Body of pancreas (tissue), 4 donors: Measurements from ENCODE around the gene KLHL7.

Experiments
- CTCF ChIP-seq, 7 experiments: fragments of 450-650 bp in 4 of 7; fragments of 200-600 bp in 3 of 7; sonication (generic) in 3 of 7; IDR thresholded peaks; one replicate each; pipeline ENCODE4 v1.5.1; 2016 to 2019; ENCODE audit warnings: antibody characterized with exemption in 7 of 7
- POLR2A ChIP-seq, 3 donors: fragments of 450-650 bp; IDR thresholded peaks; one replicate each; pipeline ENCODE4 v1.6.1; 2016; ENCODE audit warnings: antibody characterized with exemption in 3 of 3, mild to moderate bottlenecking in 2 of 3

DNA sequence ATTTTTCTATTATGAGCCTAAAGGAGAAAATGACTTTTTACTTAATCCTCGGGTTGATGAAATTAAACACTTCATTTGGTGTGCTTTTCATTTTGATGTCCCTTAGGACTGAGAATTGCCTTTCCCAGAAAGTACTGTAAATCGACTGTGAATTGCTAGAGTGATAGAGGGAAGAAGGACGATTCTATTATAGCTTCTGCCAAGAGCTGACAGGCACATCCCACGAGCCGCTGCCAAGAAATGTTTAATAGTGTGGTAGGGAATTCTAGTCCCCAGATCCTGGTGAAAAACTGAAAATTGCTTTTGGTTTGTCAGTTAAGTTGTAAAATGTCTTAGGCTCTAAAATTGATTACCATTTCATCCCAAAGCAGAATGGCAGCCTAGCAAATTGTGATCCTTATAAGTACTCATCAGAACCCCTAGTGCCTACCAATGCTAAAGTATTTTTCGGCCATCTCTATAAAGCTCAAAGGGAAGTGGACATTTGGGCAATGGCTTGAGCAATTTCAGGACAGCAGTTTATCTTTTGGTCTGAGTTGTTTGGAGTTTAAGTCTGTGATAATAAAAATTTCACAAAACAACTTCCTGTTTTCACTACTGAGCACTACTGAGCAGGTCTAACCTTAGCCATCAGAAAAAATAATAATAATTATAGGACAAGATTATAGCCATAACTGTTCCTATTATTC lies 47.0 kb upstream of the KLHL7 start:
- no peak for TF ChIP-seq CTCF (IDR thresholded peaks at IDR 0.05)
- no peak for TF ChIP-seq POLR2A (IDR thresholded peaks at IDR 0.05)
